HG03432 (cell line): ENCODE results near the gene CHAF1B.

Source experiments
- ATAC-seq: cut with Tn5 transposase; IDR thresholded peaks from one replicate; pipeline ENCODE4 v1.9.1; 2021; ENCODE audit warnings: mild to moderate bottlenecking, moderate library complexity; ENCODE audit not compliant: unreplicated experiment

CHAF1B gene

GRCh38 chr21:36461277-36461917, 76.2 kb downstream of the CHAF1B start:
- no peak for ATAC-seq

DNA sequence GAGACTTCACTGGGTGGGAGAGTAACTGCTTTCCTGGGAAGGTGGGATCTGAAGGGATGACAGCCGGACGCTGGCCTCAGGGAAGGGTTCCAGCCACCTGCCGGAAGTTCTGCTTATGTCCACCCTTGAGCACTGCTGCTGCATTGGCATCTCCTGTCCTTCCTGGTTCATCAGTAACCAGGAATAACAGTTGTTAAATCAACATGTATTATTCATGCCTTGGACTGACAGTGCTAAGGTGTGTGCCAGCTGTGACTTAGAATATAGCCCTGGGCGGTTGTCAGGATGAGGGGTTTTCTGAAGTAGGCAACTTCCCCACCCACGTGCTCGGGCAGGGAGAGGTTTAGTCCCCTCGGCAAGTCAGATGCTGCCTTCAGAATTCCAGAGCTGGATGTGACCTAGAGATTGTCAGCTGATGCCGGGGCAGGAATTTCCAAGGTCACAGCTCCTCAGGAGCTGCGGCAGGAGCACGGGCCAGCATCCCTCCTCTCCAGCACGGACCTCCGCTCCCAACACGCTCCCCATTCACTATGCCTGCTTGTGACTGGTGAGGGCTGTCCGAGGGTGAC, 76.8 kb downstream of the CHAF1B start:
- ATAC-seq, result no peak

GRCh38 chr21:36463204-36463603, 78.0 kb downstream of the CHAF1B start:
- no peak for ATAC-seq

GRCh38 chr21:36463991-36464390, 78.8 kb downstream of the CHAF1B start:
- no peak for ATAC-seq

- no peak for ATAC-seq
These were observed 79.4 kb downstream of the CHAF1B start for GRCh38 chr21:36464590-36464989.

- no peak for ATAC-seq
These were observed 80.3 kb downstream of the CHAF1B start for GRCh38 chr21:36465478-36465877.

DNA sequence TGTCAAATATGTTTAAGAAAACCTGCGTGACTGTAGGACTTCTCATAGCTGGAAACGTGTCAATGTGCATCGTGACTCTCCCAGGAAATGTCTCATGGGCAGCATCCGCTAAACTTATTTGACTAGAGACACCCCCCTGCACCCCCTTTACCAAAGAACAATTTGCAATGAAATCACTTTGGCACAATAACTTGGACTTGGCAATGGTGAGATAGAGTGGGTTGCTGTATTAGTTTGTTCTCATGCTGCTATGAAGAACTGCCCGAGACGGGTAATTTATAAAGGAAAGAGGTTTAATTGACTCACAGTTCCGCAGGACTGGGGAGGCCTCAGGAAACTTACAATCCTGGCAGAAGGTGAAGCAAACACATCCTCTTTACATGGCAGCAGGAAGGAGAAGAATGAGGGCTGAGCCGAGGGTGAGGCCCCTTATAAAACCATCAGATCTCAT, 80.9 kb downstream of the CHAF1B start:
- ATAC-seq, result no peak
